Measurements from ENCODE around the gene GRID1. TPM values are rescaled to one million over a fixed set of nuclear protein-coding genes. Genes with fewer than 3 reads are reported as not detected.

The GRID1 gene
- total RNA-seq, 1 donor: not detected

DNA sequence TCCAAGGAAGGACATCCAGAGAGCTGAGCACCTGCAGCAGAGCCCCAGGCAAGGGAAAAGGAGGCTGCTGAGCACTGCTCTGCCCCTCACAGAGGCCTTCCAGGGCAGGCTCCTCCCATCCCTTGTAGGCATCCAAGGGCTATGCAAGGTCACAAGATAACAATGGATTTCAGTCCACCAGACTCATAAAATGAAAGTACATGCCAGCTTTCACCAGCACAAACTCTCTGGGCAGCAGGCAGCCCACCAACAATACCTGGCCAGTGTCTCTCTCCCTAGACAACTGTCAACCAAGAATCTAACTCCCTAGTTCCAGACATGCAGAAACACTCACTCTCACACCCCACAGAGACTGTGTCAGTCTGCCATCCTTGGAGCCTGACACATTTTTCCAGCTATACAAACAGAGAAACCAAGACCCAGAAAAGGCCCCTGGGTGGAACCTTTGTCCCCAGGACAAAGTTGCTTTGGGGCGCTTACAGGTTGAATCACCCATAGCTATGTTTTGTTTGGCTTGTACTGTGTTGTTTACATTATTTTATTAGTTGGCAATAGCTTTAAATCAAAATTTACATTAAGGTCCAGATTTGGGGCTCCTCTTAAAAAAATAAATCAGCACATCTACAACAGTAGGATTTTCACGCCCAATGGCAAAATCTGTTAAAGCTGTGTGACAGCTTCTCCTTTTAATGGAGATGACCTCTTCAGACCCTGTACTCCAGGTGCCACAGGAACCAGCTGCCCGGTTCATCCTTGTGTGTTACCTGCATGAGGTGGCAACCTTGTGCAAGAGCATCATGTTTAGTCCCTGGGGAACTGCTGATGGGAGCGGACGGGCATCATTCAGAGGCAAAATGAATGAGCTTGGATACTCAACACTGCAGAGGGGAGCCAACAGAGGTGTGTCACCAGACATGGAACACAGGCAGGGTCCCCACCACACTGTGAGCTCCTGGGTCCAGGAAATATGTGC lies 5.2 kb downstream of the GRID1 start:
- TF ChIP-seq CTCF (IDR thresholded peaks at IDR 0.05; ENCODE audit: insufficient read depth, low read length): no peak
- no peak for DNase-seq (ENCODE audit: low read depth)
- H3K4me3 ChIP-seq (ENCODE audit: low read depth, low read length): no peak overlapping the region

DNA sequence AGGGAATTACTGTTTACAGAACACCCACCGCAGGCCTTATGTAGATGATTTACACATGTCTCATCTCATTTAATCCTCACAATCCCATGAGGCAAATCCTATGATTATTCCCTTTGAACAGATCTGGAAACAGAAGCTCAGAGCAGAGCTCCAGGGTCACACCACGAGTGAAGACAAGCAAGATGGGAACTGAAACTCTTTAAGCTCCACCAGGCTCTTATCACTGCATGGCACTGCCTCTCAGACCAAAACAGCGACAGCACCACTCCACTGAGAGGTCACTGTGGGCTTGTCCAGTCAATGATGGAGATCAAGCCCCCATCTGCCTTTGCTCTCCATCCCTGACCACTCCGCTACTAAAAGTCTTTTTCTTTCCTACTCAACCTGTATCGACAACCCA lies 5.9 kb downstream of the GRID1 start:
- no peak overlapping the region for H3K4me3 ChIP-seq (ENCODE audit: low read depth, low read length)
- DNase-seq (ENCODE audit: low read depth): no peak
- TF ChIP-seq CTCF (IDR thresholded peaks at IDR 0.05; ENCODE audit: insufficient read depth, low read length): no peak

DNA sequence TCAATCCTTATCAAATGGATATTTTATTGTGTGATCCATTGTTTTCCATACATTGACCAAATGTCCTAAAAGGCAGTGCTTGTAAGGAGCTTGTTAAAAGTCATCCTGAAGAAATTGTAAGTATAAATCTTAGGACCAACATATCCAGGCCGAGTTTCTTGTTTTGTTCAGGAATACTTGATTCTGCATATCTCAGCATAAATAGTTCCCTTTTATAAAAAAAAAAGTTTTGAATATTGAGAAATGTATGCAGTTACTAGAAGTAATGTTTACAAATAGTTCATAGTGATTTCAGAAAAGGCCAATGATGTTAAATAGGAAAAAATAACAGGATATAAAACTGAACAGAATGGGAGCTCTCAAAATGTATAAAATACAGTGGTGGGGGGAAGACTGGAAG lies 6.6 kb downstream of the GRID1 start:
- TF ChIP-seq CTCF (IDR thresholded peaks at IDR 0.05; ENCODE audit: insufficient read depth, low read length): no peak
- DNase-seq (ENCODE audit: low read depth): no peak
- no peak overlapping the region for H3K4me3 ChIP-seq (ENCODE audit: low read depth, low read length)

- no peak for TF ChIP-seq CTCF (IDR thresholded peaks at IDR 0.05; ENCODE audit: insufficient read depth, low read length)
- DNase-seq (ENCODE audit: low read depth): no peak
- H3K4me3 ChIP-seq (ENCODE audit: low read depth, low read length): no peak overlapping the region
Observed at GRCh38 chr10:86359111-86359510, 7.5 kb downstream of the GRID1 start.

DNA sequence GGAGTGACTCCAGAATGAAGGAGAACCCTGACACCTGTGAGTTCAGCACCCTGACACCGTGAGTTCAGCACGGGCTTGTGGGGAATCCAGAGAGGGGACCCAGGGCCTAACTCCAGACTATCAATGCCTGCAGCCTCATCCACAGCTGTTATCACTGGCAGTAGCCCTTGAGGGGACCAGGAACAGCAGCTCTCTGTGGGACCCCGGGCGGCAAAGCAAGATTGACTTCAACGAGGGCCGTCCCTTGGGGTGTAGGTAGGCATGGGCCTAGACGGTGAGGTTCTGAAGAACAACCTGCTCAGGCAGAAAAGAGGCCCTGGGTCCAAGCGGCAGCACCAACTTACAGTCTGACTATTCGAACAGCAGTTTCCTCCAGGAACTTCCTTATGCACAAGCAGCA lies 8.9 kb downstream of the GRID1 start:
- no peak for TF ChIP-seq CTCF (IDR thresholded peaks at IDR 0.05; ENCODE audit: insufficient read depth, low read length)
- H3K4me3 ChIP-seq (ENCODE audit: low read depth, low read length): no peak overlapping the region
- DNase-seq (ENCODE audit: low read depth): no peak

- no peak overlapping the region for H3K4me3 ChIP-seq (ENCODE audit: low read depth, low read length)
- no peak for DNase-seq (ENCODE audit: low read depth)
- no peak for TF ChIP-seq CTCF (IDR thresholded peaks at IDR 0.05; ENCODE audit: insufficient read depth, low read length)
Observed at GRCh38 chr10:86357041-86357440, 9.6 kb downstream of the GRID1 start.

All from fibroblast of the aortic adventitia (primary cell).